ENCODE results near the gene CNTLN. TPM values are rescaled to one million over a fixed set of nuclear protein-coding genes. Genes with fewer than 3 reads are reported as not detected.

The CNTLN gene
- total RNA-seq, 4 donors from 2014 or later = 1.6 to 7.0 (median 2.4) TPM

GRCh38 chr9:17509151-17509550 is 374.3 kb downstream of the CNTLN start:
- in situ Hi-C loops (cut with MboI; ENCODE audit: low pct_ligation_motif_present in 1 of 4, low pct_unique_long_range_greater_than_20kb in 1 of 4, low sequenced_read_pairs in 3 of 4) = no loop called here
- WGBS, 2 donors (ENCODE audit: low coverage in 1 of 2) = 100% methylated on average over 1 of the region's 1 CpG; no CpG with 5 or more reads in 1 of the 2 donors

GRCh38 chr9:17509701-17510100 is 374.9 kb downstream of the CNTLN start:
- H3K9me3 ChIP-seq = no peaks in the 10 kb centered on the region
- no peaks in the 10 kb centered on the region for H3K36me3 ChIP-seq
- no peak overlapping the region for H3K27ac ChIP-seq
- H3K27me3 ChIP-seq = no peaks in the 10 kb centered on the region
- no peak overlapping the region for H3K4me3 ChIP-seq
- no peaks in the 10 kb centered on the region for H3K4me1 ChIP-seq
- no peak for TF ChIP-seq POLR2A (IDR thresholded peaks at IDR 0.05)
- TF ChIP-seq EP300 (IDR thresholded peaks at IDR 0.05; ENCODE audit: low read depth) = no peak
- no peak for TF ChIP-seq POLR2AphosphoS5 (IDR thresholded peaks at IDR 0.05)
- no peak for TF ChIP-seq CTCF (IDR thresholded peaks at IDR 0.05)
- 94% methylated on average over 1 of the region's 1 CpG; no CpG with 5 or more reads in 1 of the 2 donors for WGBS, 2 donors (ENCODE audit: low coverage in 1 of 2)
- intact Hi-C loops (cut with DNase I; ENCODE audit: low total_unique reads) = loop anchor here (5.0 kb wide), 1 partner anchor 418 kb away; no protein-coding TSS in a partner anchor
- in situ Hi-C loops (cut with MboI; ENCODE audit: low pct_ligation_motif_present in 1 of 4, low pct_unique_long_range_greater_than_20kb in 1 of 4, low sequenced_read_pairs in 3 of 4) = no loop called here
- no peak for DNase-seq

More at GRCh38 chr9:17509151-17509550, 374.3 kb downstream of the CNTLN start:
- no peak overlapping the region for H3K27ac ChIP-seq
- no peaks in the 10 kb centered on the region for H3K4me1 ChIP-seq
- no peaks in the 10 kb centered on the region for H3K9me3 ChIP-seq
- no peak for DNase-seq
- intact Hi-C loops (cut with DNase I; ENCODE audit: low total_unique reads) = no loop called here
- no peaks in the 10 kb centered on the region for H3K36me3 ChIP-seq
- H3K4me3 ChIP-seq = no peak overlapping the region
- no peak for TF ChIP-seq EP300 (IDR thresholded peaks at IDR 0.05; ENCODE audit: low read depth)
- no peak for TF ChIP-seq POLR2AphosphoS5 (IDR thresholded peaks at IDR 0.05)
- TF ChIP-seq CTCF (IDR thresholded peaks at IDR 0.05) = no peak
- TF ChIP-seq POLR2A (IDR thresholded peaks at IDR 0.05) = no peak
- H3K27me3 ChIP-seq = no peaks in the 10 kb centered on the region

GRCh38 chr9:17519761-17520160 is 384.9 kb downstream of the CNTLN start:
- H3K36me3 ChIP-seq = no peaks in the 10 kb centered on the region
- TF ChIP-seq POLR2AphosphoS5 (IDR thresholded peaks at IDR 0.05) (no peak), POLR2A (IDR thresholded peaks at IDR 0.05) (no peak), CTCF (IDR thresholded peaks at IDR 0.05) (no peak), EP300 (IDR thresholded peaks at IDR 0.05; ENCODE audit: low read depth) (no peak)
- no peak overlapping the region for H3K4me3 ChIP-seq
- H3K27ac ChIP-seq = no peak overlapping the region
- intact Hi-C loops (cut with DNase I; ENCODE audit: low total_unique reads) = no loop called here
- no peak for DNase-seq
- no peaks in the 10 kb centered on the region for H3K27me3 ChIP-seq
- peaks cover 0 to 9% (median 0%) of the 10 kb centered on the region in 4 donors for H3K4me1 ChIP-seq
- 20 to 25% methylated on average over 4 of the region's 4 CpGs for WGBS, 2 donors (ENCODE audit: low coverage in 1 of 2)
- in situ Hi-C loops (cut with MboI; ENCODE audit: low pct_ligation_motif_present in 1 of 4, low pct_unique_long_range_greater_than_20kb in 1 of 4, low sequenced_read_pairs in 3 of 4) = loop anchor here in 1 of 4 donors (10.0 kb wide), 1 partner anchor 285 kb away; no protein-coding TSS in a partner anchor
- H3K9me3 ChIP-seq = no peaks in the 10 kb centered on the region

- TF ChIP-seq POLR2A (IDR thresholded peaks at IDR 0.05) (no peak), POLR2AphosphoS5 (IDR thresholded peaks at IDR 0.05) (no peak), CTCF (IDR thresholded peaks at IDR 0.05) (no peak), EP300 (IDR thresholded peaks at IDR 0.05; ENCODE audit: low read depth) (no peak)
- H3K36me3 ChIP-seq = no peaks in the 10 kb centered on the region
- DNase-seq = no peak
- 75 to 80% methylated on average over 3 to 5 of the region's 5 CpGs for WGBS, 2 donors (ENCODE audit: low coverage in 1 of 2)
- peaks cover 0 to 9% (median 0%) of the 10 kb centered on the region in 4 donors for H3K4me1 ChIP-seq
- no peak overlapping the region for H3K4me3 ChIP-seq
- intact Hi-C loops (cut with DNase I; ENCODE audit: low total_unique reads) (no loop called here), in situ Hi-C loops (cut with MboI; ENCODE audit: low pct_ligation_motif_present in 1 of 4, low pct_unique_long_range_greater_than_20kb in 1 of 4, low sequenced_read_pairs in 3 of 4) (loop anchor here in 1 of 4 donors (10.0 kb wide), 1 partner anchor 284 kb away; no protein-coding TSS in a partner anchor)
- H3K27ac ChIP-seq = no peak overlapping the region
- no peaks in the 10 kb centered on the region for H3K27me3 ChIP-seq
- no peaks in the 10 kb centered on the region for H3K9me3 ChIP-seq
Observed at GRCh38 chr9:17520268-17521064, 385.6 kb downstream of the CNTLN start.

Measured in transverse colon (tissue), 4 donors.